GM12864 (cell line): ENCODE results near the gene APOL1.

Experiments used
- DNase-seq: peaks from one replicate; pipeline ENCODE4 v3.0.0-alpha.2; 2011; ENCODE audit warnings: low read depth
- H3K4me3 ChIP-seq: 2 replicates; pipeline ENCODE4 v1.5.1; 2011; ENCODE audit warnings: mild to moderate bottlenecking, low read depth, low read length, control low read depth
- TF ChIP-seq, protein P1 (sequence below): IDR thresholded peaks from 2 replicates; pipeline ENCODE4 v1.5.1; 2011; ENCODE audit warnings: low read depth, mild to moderate bottlenecking, moderate library complexity, low read length, control low read depth, inconsistent platforms; ENCODE audit errors: missing control alignments

The APOL1 gene

GRCh38 chr22:36315325-36315724 is 62.4 kb downstream of the APOL1 start:
- DNase-seq = no peak
- TF ChIP-seq, protein P1, sequence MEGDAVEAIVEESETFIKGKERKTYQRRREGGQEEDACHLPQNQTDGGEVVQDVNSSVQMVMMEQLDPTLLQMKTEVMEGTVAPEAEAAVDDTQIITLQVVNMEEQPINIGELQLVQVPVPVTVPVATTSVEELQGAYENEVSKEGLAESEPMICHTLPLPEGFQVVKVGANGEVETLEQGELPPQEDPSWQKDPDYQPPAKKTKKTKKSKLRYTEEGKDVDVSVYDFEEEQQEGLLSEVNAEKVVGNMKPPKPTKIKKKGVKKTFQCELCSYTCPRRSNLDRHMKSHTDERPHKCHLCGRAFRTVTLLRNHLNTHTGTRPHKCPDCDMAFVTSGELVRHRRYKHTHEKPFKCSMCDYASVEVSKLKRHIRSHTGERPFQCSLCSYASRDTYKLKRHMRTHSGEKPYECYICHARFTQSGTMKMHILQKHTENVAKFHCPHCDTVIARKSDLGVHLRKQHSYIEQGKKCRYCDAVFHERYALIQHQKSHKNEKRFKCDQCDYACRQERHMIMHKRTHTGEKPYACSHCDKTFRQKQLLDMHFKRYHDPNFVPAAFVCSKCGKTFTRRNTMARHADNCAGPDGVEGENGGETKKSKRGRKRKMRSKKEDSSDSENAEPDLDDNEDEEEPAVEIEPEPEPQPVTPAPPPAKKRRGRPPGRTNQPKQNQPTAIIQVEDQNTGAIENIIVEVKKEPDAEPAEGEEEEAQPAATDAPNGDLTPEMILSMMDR = no peak
- no peak overlapping the region for H3K4me3 ChIP-seq

GRCh38 chr22:36316419-36316818 is 63.5 kb downstream of the APOL1 start:
- TF ChIP-seq, protein P1 = no peak
- no peak overlapping the region for H3K4me3 ChIP-seq
- DNase-seq = no peak
